Cerebellar cortex (tissue), 1 donor: ENCODE measurements around the gene CILP2.

Experiments used
- DNase-seq: peaks from one replicate; pipeline ENCODE4 v3.0.0-alpha.2; 2015; ENCODE audit warnings: low spot score

Gene CILP2

GRCh38 chr19:19529783-19530422, 8.2 kb upstream of the CILP2 start:
- no peak for DNase-seq

- DNase-seq, result peak; percentile 16
These were observed 7.7 kb upstream of the CILP2 start for GRCh38 chr19:19530423-19530804.

GRCh38 chr19:19530889-19531288, 7.2 kb upstream of the CILP2 start:
- DNase-seq, result no peak

- peak; percentile 72 for DNase-seq
These were observed 5.9 kb upstream of the CILP2 start for GRCh38 chr19:19531951-19532805.

GRCh38 chr19:19532806-19533701, 5.0 kb upstream of the CILP2 start:
- no peak for DNase-seq

- DNase-seq, result no peak
These were observed 4.2 kb upstream of the CILP2 start for GRCh38 chr19:19533841-19534240.

GRCh38 chr19:19534556-19535265, 3.4 kb upstream of the CILP2 start:
- no peak for DNase-seq

GRCh38 chr19:19535311-19536191, 2.5 kb upstream of the CILP2 start:
- DNase-seq, result no peak

- no peak for DNase-seq
These were observed 703 bp upstream of the CILP2 start for GRCh38 chr19:19537075-19538048.

- DNase-seq, result no peak
These were observed 711 bp downstream of the CILP2 start for GRCh38 chr19:19538785-19539166.

GRCh38 chr19:19539698-19540063, 1.6 kb downstream of the CILP2 start:
- no peak for DNase-seq

- no peak for DNase-seq
These were observed 2.1 kb downstream of the CILP2 start for GRCh38 chr19:19540064-19540714.

- no peak for DNase-seq
These were observed 2.9 kb downstream of the CILP2 start for GRCh38 chr19:19540715-19541515.

- no peak for DNase-seq
These were observed 3.6 kb downstream of the CILP2 start for GRCh38 chr19:19541616-19542015.

- DNase-seq, result no peak
These were observed 4.4 kb downstream of the CILP2 start for GRCh38 chr19:19542507-19542906.

- DNase-seq, result no peak
These were observed 5.0 kb downstream of the CILP2 start for GRCh38 chr19:19543101-19543500.

- DNase-seq, result no peak
These were observed 5.6 kb downstream of the CILP2 start for GRCh38 chr19:19543640-19544039.

- no peak for DNase-seq
These were observed 6.3 kb downstream of the CILP2 start for GRCh38 chr19:19544257-19544953.
